SK-N-SH (cell line): ENCODE measurements around the gene FAM118A. TPM values are rescaled to one million over a fixed set of nuclear protein-coding genes. Genes with fewer than 3 reads are reported as not detected.

Experiments
- CTCF ChIA-PET: fragments of 300-600, 350-600 bp; formaldehyde crosslinking; extraction: SDS; loops from one replicate; lab custom pipeline; 2021; lab: Yijun Ruan, JAX
- POLR2A ChIA-PET: fragments of 350-600 bp; sonication (Branson Sonifier 250); formaldehyde crosslinking; extraction: SDS; loops from one replicate; lab custom pipeline; 2020; ENCODE audit warnings: antibody characterized with exemption, inconsistent platforms; lab: Yijun Ruan, JAX
- DNase-seq: peaks from one replicate; pipeline ENCODE4 v3.0.0; 2012
- H2AFZ ChIP-seq: fragments of 200-600 bp; sonication (generic); 2 replicates; pipeline ENCODE4 v1.8.1; 2016; ENCODE audit warnings: antibody characterized with exemption, mild to moderate bottlenecking, low read depth
- H3F3A ChIP-seq: fragments of 200-600 bp; sonication (generic); replicated peaks from 2 replicates; pipeline ENCODE3; 2016; ENCODE audit warnings: antibody characterized with exemption, mild to moderate bottlenecking; ENCODE audit not compliant: insufficient read depth
- H3K27ac ChIP-seq, 2 experiments: fragments of 200-500 bp in 1 of 2; fragments of 200-600 bp in 1 of 2; sonication (Bioruptor generic) in 1 of 2; sonication (generic), shearing (Covaris generic) in 1 of 2; 2 replicates each; pipeline versions ENCODE4 v1.5.1 to v1.6.1; 2014 to 2016; ENCODE audit warnings: low read depth in 2 of 2, inconsistent platforms in 1 of 2, low read length in 1 of 2, mild to moderate bottlenecking in 1 of 2, mixed read lengths in 1 of 2
- H3K27me3 ChIP-seq: fragments of 200-600 bp; sonication (generic), shearing (Covaris generic); 2 replicates; pipeline ENCODE4 v1.6.1; 2016; ENCODE audit warnings: mixed run types; ENCODE audit not compliant: insufficient read depth
- H3K36me3 ChIP-seq, 2 experiments: fragments of 200-500 bp in 1 of 2; fragments of 200-600 bp in 1 of 2; sonication (Bioruptor generic) in 1 of 2; sonication (generic) in 1 of 2; replicated peaks in 1 of 2; 2 replicates each; pipeline versions ENCODE3 to v1.5.1; 2014 to 2016; ENCODE audit warnings: low read length in 1 of 2, mild to moderate bottlenecking in 1 of 2; ENCODE audit not compliant: insufficient read depth in 2 of 2, control insufficient read depth in 1 of 2
- H3K4me1 ChIP-seq, 2 experiments: fragments of 200-500 bp in 1 of 2; fragments of 200-600 bp in 1 of 2; sonication (Bioruptor generic) in 1 of 2; sonication (generic), shearing (Covaris generic) in 1 of 2; 2 replicates each; pipeline versions ENCODE4 v1.5.1 to v1.6.1; 2014 to 2016; ENCODE audit warnings: low read depth in 1 of 2, low read length in 1 of 2, mixed run types in 1 of 2; ENCODE audit not compliant: insufficient read depth in 2 of 2, control insufficient read depth in 1 of 2
- H3K4me2 ChIP-seq: fragments of 200-600 bp; sonication (generic), shearing (Covaris generic); 2 replicates; pipeline ENCODE4 v1.6.1; 2017; ENCODE audit warnings: mixed run types
- H3K4me3 ChIP-seq, 2 experiments: fragments of 200-500 bp in 1 of 2; fragments of 200-600 bp in 1 of 2; sonication (Bioruptor generic) in 1 of 2; sonication (generic), shearing (Covaris generic) in 1 of 2; 2 replicates each; pipeline versions ENCODE4 v1.5.1 to v1.8.1; 2014 to 2016; ENCODE audit warnings: low read depth in 2 of 2, inconsistent platforms in 1 of 2, low read length in 1 of 2, mild to moderate bottlenecking in 1 of 2, mixed read lengths in 1 of 2, moderate library complexity in 1 of 2
- H3K79me2 ChIP-seq: fragments of 200-600 bp; sonication (generic); 2 replicates; pipeline ENCODE4 v1.8.1; 2017; ENCODE audit warnings: mild to moderate bottlenecking; ENCODE audit not compliant: insufficient read depth
- H3K9ac ChIP-seq: fragments of 200-600 bp; sonication (generic); 2 replicates; pipeline ENCODE4 v1.6.1; 2017; ENCODE audit warnings: mixed run types
- H3K9me2 ChIP-seq: fragments of 200-600 bp; sonication (generic); 2 replicates; pipeline ENCODE4 v1.6.1; 2017; ENCODE audit warnings: mixed run types
- H3K9me3 ChIP-seq: fragments of 200-600 bp; sonication (generic); 2 replicates; pipeline ENCODE4 v1.6.1; 2017; ENCODE audit warnings: mixed run types, mild to moderate bottlenecking, moderate library complexity
- H4K20me1 ChIP-seq: fragments of 200-600 bp; sonication (generic); 2 replicates; pipeline ENCODE4 v1.6.1; 2017; ENCODE audit warnings: mild to moderate bottlenecking, mixed run types; ENCODE audit not compliant: insufficient read depth
- CHD2 ChIP-seq: fragments of 150-350 bp; IDR thresholded peaks from 2 replicates; pipeline ENCODE4 v1.6.1; 2018; ENCODE audit warnings: low read length; ENCODE audit not compliant: partially characterized antibody
- ELF1 ChIP-seq: IDR thresholded peaks from 2 replicates; pipeline ENCODE4 v1.4.0; 2012
- EZH2phosphoT487 ChIP-seq: fragments of 200-600 bp; sonication (generic); IDR thresholded peaks from 2 replicates; pipeline ENCODE4 v1.6.1; 2017; ENCODE audit warnings: low read depth, mixed run types, mild to moderate bottlenecking, antibody characterized with exemption, moderate library complexity, borderline replicate concordance
- FOSL2 ChIP-seq: IDR thresholded peaks from 2 replicates; pipeline ENCODE4 v1.4.0; 2012; ENCODE audit warnings: low read depth, mild to moderate bottlenecking, moderate library complexity, borderline replicate concordance
- FOXM1 ChIP-seq: IDR thresholded peaks from 2 replicates; pipeline ENCODE4 v1.4.0; 2012; ENCODE audit warnings: low read depth, mild to moderate bottlenecking
- IRF3 ChIP-seq: fragments of 150-350 bp; IDR thresholded peaks from 2 replicates; pipeline ENCODE4 v1.6.1; 2016; ENCODE audit warnings: mild to moderate bottlenecking, low read depth, low read length
- MEF2A ChIP-seq: IDR thresholded peaks from 2 replicates; pipeline ENCODE4 v1.4.0; 2012; ENCODE audit warnings: low read depth, borderline replicate concordance
- NFIC ChIP-seq: IDR thresholded peaks from 2 replicates; pipeline ENCODE4 v1.4.0; 2012; ENCODE audit warnings: borderline replicate concordance
- WGBS: methylation state at CpG from one replicate; pipeline ENCODE4 v1.1.6; 2017; ENCODE audit warnings: low lambda C conversion rate; 5-methylcytosine and 5-hydroxymethylcytosine counted together
- polyA plus RNA-seq, 3 experiments: library from polyadenylated mRNA; depleted of rRNA; stranded (reverse); fragments of >200 nt; gene quantifications; 2 replicates each; pipeline ENCODE4 v1.2.3, GENCODE V29; 2012
- TF ChIP-seq, protein P1 (sequence below): fragments of 200-600 bp; sonication (generic); IDR thresholded peaks from 2 replicates; pipeline ENCODE4 v1.6.1; 2017; ENCODE audit warnings: antibody characterized with exemption, mild to moderate bottlenecking, moderate library complexity

FAM118A gene
- polyA plus RNA-seq, 1 of the 3 experiments (the other 2 are of a cell fraction): 11.3 TPM

- WGBS: 97% methylated on average over 14 of the region's 19 CpGs
- ChIA-PET POLR2A (no interaction called here), CTCF (interaction anchor here (1.5 kb wide), 1 partner anchor 12 kb away, joined by 3 read pairs; no protein-coding TSS in a partner anchor)
- no peak for DNase-seq
- H3K27me3 ChIP-seq: no peaks in the 10 kb centered on the region
- no peak overlapping the region for H3K4me3 ChIP-seq
- H3K9ac ChIP-seq: no peak overlapping the region
- no peaks in the 10 kb centered on the region for H3K79me2 ChIP-seq
- peaks cover 0 to 34% of the 10 kb centered on the region in 2 experiments for H3K36me3 ChIP-seq
- H3K4me2 ChIP-seq: no peak overlapping the region
- peaks cover 0 to 30% of the 10 kb centered on the region in 2 experiments; a peak in 2 of 4 replicates for H3K4me1 ChIP-seq
- no peaks in the 10 kb centered on the region for H3K9me3 ChIP-seq
- no peaks in the 10 kb centered on the region for H3K9me2 ChIP-seq
- peaks cover 6% of the 10 kb centered on the region for H3F3A ChIP-seq
- no peak overlapping the region for H2AFZ ChIP-seq
- no peaks in the 10 kb centered on the region for H4K20me1 ChIP-seq
- peak overlapping the region in 1 of 2 experiments; percentile 73; a peak in 1 of 4 replicates for H3K27ac ChIP-seq
- no peak for TF ChIP-seq NFIC
- TF ChIP-seq ELF1: no peak
Measured at GRCh38 chr22:45330548-45330947, 20.8 kb downstream of the FAM118A start.

GRCh38 chr22:45331486-45331885 lies 21.8 kb downstream of the FAM118A start:
- H3K4me1 ChIP-seq: peaks cover 0 to 29% of the 10 kb centered on the region in 2 experiments; a peak in 2 of 4 replicates
- no peaks in the 10 kb centered on the region for H3K9me3 ChIP-seq
- no peak overlapping the region for H3K27ac ChIP-seq
- H4K20me1 ChIP-seq: no peaks in the 10 kb centered on the region
- POLR2A ChIA-PET: no interaction called here
- over 99% methylated on average over 8 of the region's 9 CpGs for WGBS
- no peaks in the 10 kb centered on the region for H3K79me2 ChIP-seq
- H3K4me3 ChIP-seq: no peak overlapping the region
- CTCF ChIA-PET: interaction anchor here (1.1 to 1.5 kb wide), 2 partner anchors 13 to 18 kb away, joined by 3 read pairs; no protein-coding TSS in a partner anchor
- no peak overlapping the region for H3K4me2 ChIP-seq
- H3K36me3 ChIP-seq: peaks cover 0 to 44% of the 10 kb centered on the region in 2 experiments
- H3K9ac ChIP-seq: no peak overlapping the region
- no peak for DNase-seq
- H3K9me2 ChIP-seq: no peaks in the 10 kb centered on the region
- TF ChIP-seq MEF2A (no peak), CHD2 (no peak), IRF3 (no peak), FOXM1 (no peak), EZH2phosphoT487 (no peak), FOSL2 (no peak)
- TF ChIP-seq, protein P1, sequence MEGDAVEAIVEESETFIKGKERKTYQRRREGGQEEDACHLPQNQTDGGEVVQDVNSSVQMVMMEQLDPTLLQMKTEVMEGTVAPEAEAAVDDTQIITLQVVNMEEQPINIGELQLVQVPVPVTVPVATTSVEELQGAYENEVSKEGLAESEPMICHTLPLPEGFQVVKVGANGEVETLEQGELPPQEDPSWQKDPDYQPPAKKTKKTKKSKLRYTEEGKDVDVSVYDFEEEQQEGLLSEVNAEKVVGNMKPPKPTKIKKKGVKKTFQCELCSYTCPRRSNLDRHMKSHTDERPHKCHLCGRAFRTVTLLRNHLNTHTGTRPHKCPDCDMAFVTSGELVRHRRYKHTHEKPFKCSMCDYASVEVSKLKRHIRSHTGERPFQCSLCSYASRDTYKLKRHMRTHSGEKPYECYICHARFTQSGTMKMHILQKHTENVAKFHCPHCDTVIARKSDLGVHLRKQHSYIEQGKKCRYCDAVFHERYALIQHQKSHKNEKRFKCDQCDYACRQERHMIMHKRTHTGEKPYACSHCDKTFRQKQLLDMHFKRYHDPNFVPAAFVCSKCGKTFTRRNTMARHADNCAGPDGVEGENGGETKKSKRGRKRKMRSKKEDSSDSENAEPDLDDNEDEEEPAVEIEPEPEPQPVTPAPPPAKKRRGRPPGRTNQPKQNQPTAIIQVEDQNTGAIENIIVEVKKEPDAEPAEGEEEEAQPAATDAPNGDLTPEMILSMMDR: no peak
- TF ChIP-seq, all 33 proteins: peak for 0
- Histone ChIP-seq H2AFZ (no peak overlapping the region), H3K27me3 (no peaks in the 10 kb centered on the region), H3F3A (peaks cover 6% of the 10 kb centered on the region)
